CD4-positive, alpha-beta T cell (primary cell): ENCODE data around the gene ZNF211. TPM values are rescaled to one million over a fixed set of nuclear protein-coding genes. Genes with fewer than 3 reads are reported as not detected.

Source experiments
- ATAC-seq: fragments of 200-7000 bp; cut with Tn5 transposase; one replicate; pipeline ENCODE4 v1.10.0; 2022; ENCODE audit warnings: mild to moderate bottlenecking; ENCODE audit not compliant: poor library complexity
- CTCF ChIA-PET: fragments of 350-600 bp; sonication (Branson Sonifier 250); formaldehyde crosslinking; loops from one replicate; lab custom pipeline; 2021; ENCODE audit warnings: antibody characterized with exemption, inconsistent platforms; lab: Charles Lee
- POLR2A ChIA-PET: fragments of 350-600 bp; sonication (Branson Sonifier 250); formaldehyde crosslinking; loops from one replicate; lab custom pipeline; 2021; ENCODE audit warnings: antibody characterized with exemption, inconsistent platforms; lab: Charles Lee
- DNase-seq, 14 experiments: peaks; one replicate each; pipeline ENCODE4 v3.0.0-alpha.2; 2013 to 2020; ENCODE audit warnings: mixed read lengths in 2 of 14
- H3K27ac ChIP-seq, 2 donors: one replicate each; pipeline versions ENCODE4 v1.5.1 to v1.7.0; 2013; ENCODE audit warnings: low read length in 2 of 2, low read depth in 1 of 2, mild to moderate bottlenecking in 1 of 2
- H3K27me3 ChIP-seq, 2 experiments: 1 replicate in 1 of 2; 2 replicates in 1 of 2; pipeline versions ENCODE4 v1.6.1 to v1.7.0; 2013; ENCODE audit warnings: low read length in 2 of 2, control low read depth in 1 of 2, mild to moderate bottlenecking in 1 of 2, moderate library complexity in 1 of 2; ENCODE audit not compliant: insufficient read depth in 2 of 2, control insufficient read depth in 1 of 2
- H3K36me3 ChIP-seq: one replicate; pipeline ENCODE4 v1.6.1; 2013; ENCODE audit warnings: low read length, control low read depth; ENCODE audit not compliant: insufficient read depth
- H3K4me1 ChIP-seq: one replicate; pipeline ENCODE4 v1.6.1; 2013; ENCODE audit warnings: low read length, control low read depth; ENCODE audit not compliant: insufficient read depth
- H3K4me3 ChIP-seq: one replicate; pipeline ENCODE4 v1.5.1; 2013; ENCODE audit warnings: mild to moderate bottlenecking, low read length, moderate library complexity
- H3K9me3 ChIP-seq, 2 experiments: 1 replicate in 1 of 2; 2 replicates in 1 of 2; pipeline versions ENCODE4 v1.6.1 to v1.7.0; 2013; ENCODE audit warnings: low read length in 2 of 2, mild to moderate bottlenecking in 2 of 2, control low read depth in 1 of 2, moderate library complexity in 1 of 2; ENCODE audit not compliant: control insufficient read depth in 1 of 2, insufficient read depth in 1 of 2
- H3K27ac Mint-ChIP-seq: one replicate; pipeline ENCODE4 v1.8.0; 2020; ENCODE audit warnings: mixed read lengths
- H3K27me3 Mint-ChIP-seq: one replicate; pipeline ENCODE4 v1.8.0; 2021; ENCODE audit warnings: mixed read lengths
- H3K36me3 Mint-ChIP-seq: one replicate; pipeline ENCODE4 v1.8.0; 2021; ENCODE audit warnings: low read depth, mixed read lengths
- H3K4me1 Mint-ChIP-seq: one replicate; pipeline ENCODE4 v1.8.0; 2021; ENCODE audit warnings: low read depth, mixed read lengths
- H3K4me3 Mint-ChIP-seq: one replicate; pipeline ENCODE4 v1.8.0; 2020; ENCODE audit warnings: mild to moderate bottlenecking, mixed read lengths
- H3K9me3 Mint-ChIP-seq: one replicate; pipeline ENCODE4 v1.8.0; 2020; ENCODE audit warnings: mixed read lengths
- CTCF ChIP-seq: fragments of 200-600 bp; IDR thresholded peaks from one replicate; pipeline ENCODE4 v1.8.0; 2022; ENCODE audit warnings: antibody characterized with exemption, mild to moderate bottlenecking
- intact Hi-C, 2 experiments: fragments of 100-400 bp; cut with DNase I in 1 of 2; cut with micrococcal nuclease in 1 of 2; formaldehyde crosslinking; loops; one replicate each; pipeline versions ENCODE4 v1.15.1 to v1.9.0; 2023 to 2025; cut with DNase I, micrococcal nuclease
- total RNA-seq, 174 experiments: library from RNA in 2 of 174; stranded (reverse) in 2 of 174; gene quantifications; one replicate each; pipeline ENCODE4 v1.2.3 and lab custom pipeline; 2021 to 2026

ZNF211 gene
- total RNA-seq, 2 experiments from 2014 or later, result 29.3 to 30.5 TPM

GRCh38 chr19:57689750-57690149, 56.8 kb downstream of the ZNF211 start:
- Mint-ChIP-seq H3K27ac (no peak overlapping the region), H3K4me3 (no peak overlapping the region), H3K36me3 (peaks cover 84% of the 10 kb centered on the region), H3K9me3 (peaks cover 27% of the 10 kb centered on the region), H3K4me1 (peaks cover 7% of the 10 kb centered on the region), H3K27me3 (no peaks in the 10 kb centered on the region)
- Histone ChIP-seq H3K9me3 (peaks cover 66 to 85% of the 10 kb centered on the region in 2 experiments), H3K4me1 (no peaks in the 10 kb centered on the region), H3K27ac (no peak overlapping the region), H3K4me3 (no peak overlapping the region), H3K27me3 (no peaks in the 10 kb centered on the region), H3K36me3 (peaks cover 31% of the 10 kb centered on the region)
- TF ChIP-seq CTCF, result no peak
- POLR2A ChIA-PET, result interaction anchor here (1.6 kb wide), 1 partner anchor 19 kb away, joined by 6 read pairs; the partner anchor contains the start of gene ZNF154
- no peak for DNase-seq
- no peak for ATAC-seq
- intact Hi-C loops, result loop anchor here in 1 of 2 experiments (5.0 kb wide), 1 partner anchor 83 kb away; no protein-coding TSS in a partner anchor
- CTCF ChIA-PET, result interaction anchor here (0.6 kb wide), 1 partner anchor 80 kb away, joined by 5 read pairs; no protein-coding TSS in a partner anchor

Other genes with a start within 250 kb of the ZNF211 start
- 10 to 100 TPM; 68.3 to 70.4 TPM for gene ZNF548, start 243.3 kb upstream of the ZNF211 start, total RNA-seq
- gene ZNF17, start 222.0 kb upstream of the ZNF211 start, total RNA-seq, result 1 to 10 TPM; 9.3 to 10.0 TPM
- gene ZNF749, start 197.8 kb upstream of the ZNF211 start, total RNA-seq, result 1 to 10 TPM; 5.7 to 6.2 TPM
- under 1 TPM; 0.11 to 0.16 TPM for gene VN1R1, start 176.0 kb upstream of the ZNF211 start, total RNA-seq
- 1 to 10 TPM; 2.5 to 3.2 TPM for gene ZNF772, start 155.6 kb upstream of the ZNF211 start, total RNA-seq
- gene ZNF419, start 145.4 kb upstream of the ZNF211 start, total RNA-seq, result 1 to 10 TPM; 8.3 to 9.2 TPM
- 10 to 100 TPM; 20.3 to 22.3 TPM for gene ZNF773, start 133.2 kb upstream of the ZNF211 start, total RNA-seq
- 10 to 100 TPM; 10.1 to 11.1 TPM for gene ZNF549, start 105.8 kb upstream of the ZNF211 start, total RNA-seq
- gene ZNF550, start 73.3 kb upstream of the ZNF211 start, total RNA-seq, result 10 to 100 TPM; 15.7 to 20.0 TPM
- gene ZNF416, start 54.3 kb upstream of the ZNF211 start, total RNA-seq, result 1 to 10 TPM; 5.2 to 5.7 TPM
- 1 to 10 TPM; 6.9 to 7.1 TPM for gene ZIK1, start 49.0 kb upstream of the ZNF211 start, total RNA-seq
- 1 to 10 TPM; 2.7 to 3.4 TPM for gene ZNF530, start 33.3 kb upstream of the ZNF211 start, total RNA-seq
- gene ZNF134, start 18.9 kb upstream of the ZNF211 start, total RNA-seq, result 10 to 100 TPM; 24.6 to 25.7 TPM
- not detected for gene ZSCAN4, start 35.8 kb downstream of the ZNF211 start, total RNA-seq
- 10 to 100 TPM; 11.4 to 11.6 TPM for gene ZNF551, start 48.8 kb downstream of the ZNF211 start, total RNA-seq
- gene ZNF154, start 76.0 kb downstream of the ZNF211 start, total RNA-seq, result 10 to 100 TPM; 16.9 to 18.0 TPM
- gene ZNF671, start 94.5 kb downstream of the ZNF211 start, total RNA-seq, result 10 to 100 TPM; 12.3 to 12.4 TPM
- gene ZNF776, start 113.6 kb downstream of the ZNF211 start, total RNA-seq, result 10 to 100 TPM; 21.7 to 28.4 TPM
- gene ZNF586, start 136.5 kb downstream of the ZNF211 start, total RNA-seq, result 10 to 100 TPM; 51.1 to 53.4 TPM
- 10 to 100 TPM; 22.2 to 22.3 TPM for gene ZNF552, start 181.7 kb downstream of the ZNF211 start, total RNA-seq
- gene ZNF587B, start 197.1 kb downstream of the ZNF211 start, total RNA-seq, result 10 to 100 TPM; 23.0 to 23.8 TPM
- 10 to 100 TPM; 37.6 to 41.5 TPM for gene ZNF587, start 216.7 kb downstream of the ZNF211 start, total RNA-seq